H9 (cell line): Measurements from ENCODE around the gene GALNT7. TPM values are rescaled to one million over a fixed set of nuclear protein-coding genes. Genes with fewer than 3 reads are reported as not detected.

Experiments used
- DNase-seq: peaks from one replicate; pipeline ENCODE4 v3.0.0-alpha.2; 2017
- H2AFZ ChIP-seq: one replicate; pipeline ENCODE4 v1.6.1; 2013; ENCODE audit warnings: mild to moderate bottlenecking, low read length, control low read depth, moderate library complexity
- H2AK5ac ChIP-seq: 2 replicates; pipeline ENCODE4 v1.6.1; 2013; ENCODE audit warnings: low read length, control low read depth, mixed read lengths; ENCODE audit not compliant: insufficient read length
- H2BK120ac ChIP-seq: one replicate; pipeline ENCODE4 v1.6.1; 2013; ENCODE audit warnings: low read depth, mild to moderate bottlenecking, low read length, control low read depth, inconsistent platforms; ENCODE audit not compliant: poor library complexity, severe bottlenecking
- H2BK12ac ChIP-seq: 2 replicates; pipeline ENCODE4 v1.6.1; 2013; ENCODE audit warnings: low read length, control low read depth, mixed read lengths, low read depth; ENCODE audit not compliant: insufficient read length
- H2BK15ac ChIP-seq: 2 replicates; pipeline ENCODE4 v1.6.1; 2013; ENCODE audit warnings: low read depth, low read length, control low read depth
- H2BK20ac ChIP-seq: one replicate; pipeline ENCODE4 v1.6.1; 2013; ENCODE audit warnings: low read depth, mild to moderate bottlenecking, low read length, control low read depth, inconsistent platforms; ENCODE audit not compliant: poor library complexity, severe bottlenecking
- H2BK5ac ChIP-seq: 2 replicates; pipeline ENCODE4 v1.6.1; 2013; ENCODE audit warnings: low read length, control low read depth, mixed read lengths; ENCODE audit not compliant: insufficient read length
- H3K14ac ChIP-seq: 2 replicates; pipeline ENCODE4 v1.6.1; 2013; ENCODE audit warnings: low read length, control low read depth; ENCODE audit not compliant: insufficient read depth
- H3K18ac ChIP-seq: 2 replicates; pipeline ENCODE4 v1.6.1; 2013; ENCODE audit warnings: low read depth, mild to moderate bottlenecking, mixed read lengths, low read length, control low read depth; ENCODE audit not compliant: insufficient read length
- H3K23ac ChIP-seq: 2 replicates; pipeline ENCODE4 v1.6.1; 2013; ENCODE audit warnings: low read length, control low read depth, mixed read lengths, low read depth; ENCODE audit not compliant: insufficient read length
- H3K23me2 ChIP-seq: 2 replicates; pipeline ENCODE4 v1.6.1; 2013; ENCODE audit warnings: low read depth, mild to moderate bottlenecking, mixed read lengths, low read length, control low read depth; ENCODE audit not compliant: insufficient read length, poor library complexity, severe bottlenecking
- H3K27ac ChIP-seq: 2 replicates; pipeline ENCODE4 v1.5.1; 2013; ENCODE audit warnings: low read length, control low read depth, mixed read lengths, low read depth; ENCODE audit not compliant: insufficient read length
- H3K27me3 ChIP-seq: 2 replicates; pipeline ENCODE4 v1.6.1; 2013; ENCODE audit warnings: low read length, control low read depth, inconsistent platforms; ENCODE audit not compliant: insufficient read depth
- H3K4ac ChIP-seq: 2 replicates; pipeline ENCODE4 v1.6.1; 2013; ENCODE audit warnings: low read depth, mild to moderate bottlenecking, control low read depth, inconsistent platforms, low read length, moderate library complexity
- H3K4me1 ChIP-seq: 2 replicates; pipeline ENCODE4 v1.6.1; 2013; ENCODE audit warnings: low read length, control low read depth, inconsistent platforms; ENCODE audit not compliant: insufficient read depth
- H3K4me2 ChIP-seq: 2 replicates; pipeline ENCODE4 v1.6.1; 2013; ENCODE audit warnings: low read length, control low read depth, mixed read lengths; ENCODE audit not compliant: insufficient read length, insufficient read depth
- H3K56ac ChIP-seq: 2 replicates; pipeline ENCODE4 v1.6.1; 2013; ENCODE audit warnings: low read depth, mild to moderate bottlenecking, mixed read lengths, low read length, control low read depth; ENCODE audit not compliant: insufficient read length
- H3K79me1 ChIP-seq: 2 replicates; pipeline ENCODE4 v1.6.1; 2013; ENCODE audit warnings: low read depth, mild to moderate bottlenecking, moderate library complexity, low read length, control low read depth, inconsistent platforms; ENCODE audit not compliant: insufficient read depth, poor library complexity, severe bottlenecking
- H3K79me2 ChIP-seq: 2 replicates; pipeline ENCODE4 v1.6.1; 2013; ENCODE audit warnings: low read length, control low read depth, inconsistent platforms; ENCODE audit not compliant: insufficient read depth
- H3K9ac ChIP-seq: 2 replicates; pipeline ENCODE4 v1.6.1; 2013; ENCODE audit warnings: low read length, control low read depth, mixed read lengths; ENCODE audit not compliant: insufficient read length; ENCODE audit errors: extremely low read depth
- H3K9me3 ChIP-seq: one replicate; pipeline ENCODE4 v1.6.1; 2013; ENCODE audit warnings: low read depth, low read length, inconsistent platforms; ENCODE audit not compliant: control insufficient read depth
- H3T11ph ChIP-seq: one replicate; pipeline ENCODE4 v1.6.1; 2013; ENCODE audit warnings: mild to moderate bottlenecking, low read length, control low read depth, inconsistent platforms
- H4K20me1 ChIP-seq: one replicate; pipeline ENCODE4 v1.6.1; 2013; ENCODE audit not compliant: control insufficient read depth, insufficient read length, insufficient read depth
- H4K5ac ChIP-seq: 2 replicates; pipeline ENCODE4 v1.6.1; 2013; ENCODE audit warnings: low read depth, mild to moderate bottlenecking, mixed read lengths, low read length, control low read depth; ENCODE audit not compliant: insufficient read length
- H4K8ac ChIP-seq: replicated peaks from 2 replicates; pipeline ENCODE4 v1.6.1; 2013; ENCODE audit warnings: low read length, control low read depth, mixed read lengths, low read depth; ENCODE audit not compliant: insufficient read length
- H4K91ac ChIP-seq: 2 replicates; pipeline ENCODE4 v1.6.1; 2013; ENCODE audit warnings: low read depth, mild to moderate bottlenecking, moderate library complexity, mixed read lengths, low read length, control low read depth; ENCODE audit not compliant: insufficient read length
- H3K27ac Mint-ChIP-seq, 3 experiments: 2 replicates in 2 of 3; 3 replicates in 1 of 3; pipeline ENCODE4 v1.8.0; 2020 to 2021; ENCODE audit warnings: mixed read lengths in 3 of 3, mild to moderate bottlenecking in 1 of 3, moderate library complexity in 1 of 3
- H3K27me3 Mint-ChIP-seq: 2 replicates; pipeline ENCODE4 v1.8.0; 2021; ENCODE audit warnings: low read depth, mild to moderate bottlenecking, moderate library complexity, mixed read lengths
- H3K36me3 Mint-ChIP-seq, 3 experiments: 2 replicates in 2 of 3; 3 replicates in 1 of 3; pipeline ENCODE4 v1.8.0; 2020 to 2021; ENCODE audit warnings: low read depth in 3 of 3, mixed read lengths in 3 of 3; ENCODE audit not compliant: insufficient read depth in 1 of 3
- H3K4me1 Mint-ChIP-seq, 2 experiments: 2 replicates each; pipeline ENCODE4 v1.8.0; 2020; ENCODE audit warnings: mixed read lengths in 2 of 2
- H3K4me3 Mint-ChIP-seq, 2 experiments: 2 replicates in 1 of 2; 3 replicates in 1 of 2; pipeline ENCODE4 v1.8.0; 2020 to 2021; ENCODE audit warnings: mild to moderate bottlenecking in 2 of 2, mixed read lengths in 2 of 2, moderate library complexity in 1 of 2
- H3K9me3 Mint-ChIP-seq, 2 experiments: 2 replicates in 1 of 2; 3 replicates in 1 of 2; pipeline ENCODE4 v1.8.0; 2020; ENCODE audit warnings: mild to moderate bottlenecking in 2 of 2, mixed read lengths in 2 of 2, moderate library complexity in 1 of 2
- WGBS: extraction: QIAGEN DNeasy Blood & Tissue Kit; methylation state at CpG from one replicate; pipeline ENCODE4 v1.1.7; 2013; ENCODE audit warnings: missing lambda C conversion rate, low lambda C conversion rate, mixed read lengths; ENCODE audit not compliant: insufficient read length; ENCODE audit errors: extremely low coverage; 5-methylcytosine and 5-hydroxymethylcytosine counted together
- total RNA-seq: library from RNA; stranded (reverse); gene quantifications from 2 replicates; pipeline ENCODE4 v1.2.1, GENCODE V29; 2021
- TF ChIP-seq, protein P1 (sequence below): fragments of 200-600 bp; sonication (generic); conservative IDR thresholded peaks from 3 replicates; pipeline ENCODE4 v1.8.0; 2021; ENCODE audit warnings: antibody characterized with exemption, mild to moderate bottlenecking

The GALNT7 gene
- total RNA-seq, 1 experiment from 2014 or later = 57.3 TPM

DNA sequence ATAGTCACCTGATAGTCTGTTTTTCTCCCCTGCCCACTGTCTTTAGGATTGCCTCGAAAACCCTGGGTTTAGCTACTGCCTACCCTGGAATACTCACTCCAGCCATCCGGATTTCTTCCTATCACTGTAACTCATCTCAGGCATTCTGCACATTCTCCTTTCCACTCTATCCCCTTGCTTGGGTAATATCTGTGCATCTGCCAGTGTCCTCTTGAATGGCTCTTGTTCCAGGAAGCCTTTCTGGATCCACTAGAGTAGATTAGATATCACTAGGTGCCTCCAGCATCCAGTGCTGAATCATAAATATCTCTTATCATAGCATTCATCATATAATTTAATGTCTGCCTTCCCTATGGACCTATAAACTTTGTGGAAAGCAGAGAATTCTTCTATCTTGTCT is 17.1 kb upstream of the GALNT7 start:
- no peak for DNase-seq
- Histone ChIP-seq H2AFZ (no peak overlapping the region), H3K9me3 (no peaks in the 10 kb centered on the region), H2BK12ac (no peak overlapping the region), H4K8ac (no peak overlapping the region), H3K14ac (no peak overlapping the region), H4K20me1 (no peaks in the 10 kb centered on the region), H3K79me1 (no peaks in the 10 kb centered on the region), H2BK5ac (no peak overlapping the region), H3K79me2 (no peaks in the 10 kb centered on the region), H2BK120ac (no peak overlapping the region), H4K91ac (no peak overlapping the region), H2BK20ac (no peak overlapping the region), H3K4ac (no peak overlapping the region), H2AK5ac (no peak overlapping the region), H2BK15ac (no peak overlapping the region), H4K5ac (no peak overlapping the region), H3K56ac (no peak overlapping the region), H3K9ac (no peak overlapping the region), H3K27me3 (no peaks in the 10 kb centered on the region), H3K18ac (no peak overlapping the region), H3K27ac (no peak overlapping the region), H3K4me2 (no peak overlapping the region), H3K4me1 (no peaks in the 10 kb centered on the region), H3K23ac (no peak overlapping the region), H3T11ph (no peak overlapping the region), H3K23me2 (no peaks in the 10 kb centered on the region)
- WGBS = no CpG with 5 or more reads among the region's 2 CpGs
- Mint-ChIP-seq H3K27me3 (no peaks in the 10 kb centered on the region), H3K36me3 (no peaks in the 10 kb centered on the region), H3K27ac (no peak overlapping the region; a peak in 1 of 7 replicates), H3K9me3 (no peaks in the 10 kb centered on the region), H3K4me3 (no peak overlapping the region), H3K4me1 (no peaks in the 10 kb centered on the region)
- TF ChIP-seq, protein P1, sequence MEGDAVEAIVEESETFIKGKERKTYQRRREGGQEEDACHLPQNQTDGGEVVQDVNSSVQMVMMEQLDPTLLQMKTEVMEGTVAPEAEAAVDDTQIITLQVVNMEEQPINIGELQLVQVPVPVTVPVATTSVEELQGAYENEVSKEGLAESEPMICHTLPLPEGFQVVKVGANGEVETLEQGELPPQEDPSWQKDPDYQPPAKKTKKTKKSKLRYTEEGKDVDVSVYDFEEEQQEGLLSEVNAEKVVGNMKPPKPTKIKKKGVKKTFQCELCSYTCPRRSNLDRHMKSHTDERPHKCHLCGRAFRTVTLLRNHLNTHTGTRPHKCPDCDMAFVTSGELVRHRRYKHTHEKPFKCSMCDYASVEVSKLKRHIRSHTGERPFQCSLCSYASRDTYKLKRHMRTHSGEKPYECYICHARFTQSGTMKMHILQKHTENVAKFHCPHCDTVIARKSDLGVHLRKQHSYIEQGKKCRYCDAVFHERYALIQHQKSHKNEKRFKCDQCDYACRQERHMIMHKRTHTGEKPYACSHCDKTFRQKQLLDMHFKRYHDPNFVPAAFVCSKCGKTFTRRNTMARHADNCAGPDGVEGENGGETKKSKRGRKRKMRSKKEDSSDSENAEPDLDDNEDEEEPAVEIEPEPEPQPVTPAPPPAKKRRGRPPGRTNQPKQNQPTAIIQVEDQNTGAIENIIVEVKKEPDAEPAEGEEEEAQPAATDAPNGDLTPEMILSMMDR = no peak
